Activated naive CD8-positive, alpha-beta T cell treated with anti-CD3 and anti-CD28 coated beads, Interleukin-2, amount 50 U/mL, for 24 hours (primary cell): ENCODE data around the gene KCNB1.

Source experiments
- ATAC-seq: fragments of 150-1000 bp; cut with Tn5 transposase; one replicate; pipeline ENCODE4 v1.10.0; 2021
- DNase-seq: peaks from one replicate; pipeline ENCODE4 v3.0.0; 2021
- H3K27ac Mint-ChIP-seq: one replicate; pipeline ENCODE4 v1.8.0; 2021; ENCODE audit warnings: mild to moderate bottlenecking, mixed read lengths
- H3K27me3 Mint-ChIP-seq: one replicate; pipeline ENCODE4 v1.8.0; 2021; ENCODE audit warnings: mixed read lengths
- H3K36me3 Mint-ChIP-seq: one replicate; pipeline ENCODE4 v1.8.0; 2021; ENCODE audit warnings: low read depth, mixed read lengths
- H3K4me1 Mint-ChIP-seq: one replicate; pipeline ENCODE4 v1.8.0; 2021; ENCODE audit warnings: mixed read lengths
- H3K4me3 Mint-ChIP-seq: one replicate; pipeline ENCODE4 v1.8.0; 2021; ENCODE audit warnings: mild to moderate bottlenecking, moderate library complexity, mixed read lengths
- H3K9me3 Mint-ChIP-seq: one replicate; pipeline ENCODE4 v1.8.0; 2021; ENCODE audit warnings: mixed read lengths

KCNB1 gene

DNA sequence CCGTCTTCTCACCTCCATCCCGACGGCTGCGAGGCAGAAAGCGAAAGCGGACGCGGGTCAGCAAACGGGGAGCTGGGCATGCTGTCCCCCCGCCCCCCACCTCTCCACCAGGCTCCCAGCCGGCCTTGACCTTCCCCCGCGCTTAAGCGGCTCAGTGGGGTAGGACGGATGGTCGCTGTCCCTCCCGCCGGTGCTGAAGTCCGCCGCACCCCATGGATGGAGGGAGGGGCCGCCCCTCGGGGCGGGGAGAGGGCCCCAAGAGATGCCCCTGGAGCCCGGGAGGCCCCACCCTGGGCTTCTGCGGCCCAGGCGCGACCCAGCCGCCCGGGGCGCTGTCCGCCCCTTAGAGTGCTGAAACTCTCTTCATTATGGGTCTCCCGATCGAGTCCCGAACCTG, at the start of gene KCNB1:
KCNB1 (minus strand) TSS at position 48 of the 397 bp plus-strand sequence. CDS start 188 bp downstream, outside the sequence.
- peak; percentile 62 for DNase-seq
- Mint-ChIP-seq H3K27ac (no peak within 1 kb of the TSS), H3K9me3 (no peaks in the 10 kb centered on the region), H3K36me3 (no peaks in the 10 kb centered on the region), H3K4me1 (peaks cover 5% of the 10 kb centered on the region), H3K27me3 (peaks cover 72% of the 10 kb centered on the region), H3K4me3 (peak within 1 kb of the TSS; percentile 26)
- ATAC-seq: peak; percentile 18

DNA sequence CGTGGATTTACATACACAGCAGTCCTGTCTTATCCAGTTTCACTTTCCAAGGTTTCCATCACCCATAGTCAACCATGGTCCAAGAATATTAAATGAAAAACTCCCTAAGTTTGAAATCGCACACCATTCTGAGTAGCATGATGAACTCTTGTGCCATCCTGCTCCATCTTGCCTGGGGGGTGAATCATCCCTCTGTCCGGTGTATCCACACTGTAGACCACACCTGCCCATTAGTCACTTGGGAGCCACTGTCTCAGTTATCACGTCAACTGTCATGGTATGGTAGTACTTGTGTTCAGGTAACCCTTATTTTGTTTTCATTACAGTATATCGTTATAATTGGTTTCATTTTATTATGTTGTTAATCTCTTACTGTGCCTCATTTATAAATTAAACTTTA, 47.0 kb upstream of the KCNB1 start:
- H3K9me3 Mint-ChIP-seq: no peaks in the 10 kb centered on the region
- H3K4me3 Mint-ChIP-seq: no peak overlapping the region
- H3K27ac Mint-ChIP-seq: no peak overlapping the region
- peaks cover 20% of the 10 kb centered on the region for H3K27me3 Mint-ChIP-seq
- no peak for ATAC-seq
- peaks cover 7% of the 10 kb centered on the region for H3K4me1 Mint-ChIP-seq
- no peak for DNase-seq
- peaks cover 4% of the 10 kb centered on the region for H3K36me3 Mint-ChIP-seq

- Mint-ChIP-seq H3K27ac (no peak overlapping the region), H3K4me1 (no peaks in the 10 kb centered on the region), H3K27me3 (peaks cover 34% of the 10 kb centered on the region), H3K9me3 (peaks cover 8% of the 10 kb centered on the region), H3K36me3 (peaks cover 7% of the 10 kb centered on the region), H3K4me3 (no peak overlapping the region)
- DNase-seq (no peak), ATAC-seq (no peak)
Measured at GRCh38 chr20:49526568-49526967, 44.1 kb upstream of the KCNB1 start.

GRCh38 chr20:49526056-49526455, 43.6 kb upstream of the KCNB1 start:
- DNase-seq (no peak), ATAC-seq (no peak)
- Mint-ChIP-seq H3K36me3 (peaks cover 7% of the 10 kb centered on the region), H3K27ac (no peak overlapping the region), H3K9me3 (peaks cover 8% of the 10 kb centered on the region), H3K4me1 (no peaks in the 10 kb centered on the region), H3K4me3 (no peak overlapping the region), H3K27me3 (peaks cover 33% of the 10 kb centered on the region)

DNA sequence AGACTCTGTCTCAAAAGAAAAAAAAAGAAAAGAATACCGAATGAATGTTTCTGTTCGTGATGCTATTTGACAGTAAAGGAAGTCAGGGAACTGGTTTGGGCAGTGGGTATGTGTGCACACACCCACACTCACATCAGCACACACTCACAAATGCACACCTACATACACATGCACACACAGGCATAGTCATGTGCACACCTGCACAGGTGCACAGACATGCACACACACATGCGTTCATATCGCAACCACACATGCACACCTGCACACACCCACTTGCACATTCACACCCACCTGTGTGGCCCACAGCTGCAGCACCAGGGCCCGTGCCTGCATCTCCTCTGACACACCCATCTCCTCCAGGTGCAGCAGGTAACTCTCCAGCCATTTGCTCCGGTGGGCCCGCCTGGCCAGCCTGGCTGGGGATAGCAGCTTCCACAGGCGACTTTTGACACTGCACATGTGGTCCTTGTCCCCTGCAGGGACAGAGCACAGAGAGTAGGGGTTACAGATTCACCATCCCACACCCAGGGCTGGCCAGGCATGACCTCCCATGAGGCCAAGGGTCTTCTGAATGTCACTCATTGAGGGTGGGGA, 41.4 kb upstream of the KCNB1 start:
- H3K27ac Mint-ChIP-seq: no peak overlapping the region

GRCh38 chr20:49521356-49521755, 38.9 kb upstream of the KCNB1 start:
- Mint-ChIP-seq H3K27me3 (peaks cover 28% of the 10 kb centered on the region), H3K4me3 (no peak overlapping the region), H3K4me1 (peaks cover 8% of the 10 kb centered on the region), H3K9me3 (peaks cover 8% of the 10 kb centered on the region), H3K36me3 (peaks cover 7% of the 10 kb centered on the region), H3K27ac (no peak overlapping the region)
- ATAC-seq (no peak), DNase-seq (no peak)

More for the DNA sequence above, 41.4 kb upstream of the KCNB1 start:
- peaks cover 1% of the 10 kb centered on the region for H3K4me1 Mint-ChIP-seq
- H3K9me3 Mint-ChIP-seq: peaks cover 8% of the 10 kb centered on the region
- peaks cover 7% of the 10 kb centered on the region for H3K36me3 Mint-ChIP-seq
- DNase-seq (no peak), ATAC-seq (no peak)
- peaks cover 27% of the 10 kb centered on the region for H3K27me3 Mint-ChIP-seq
- no peak overlapping the region for H3K4me3 Mint-ChIP-seq

GRCh38 chr20:49519777-49520359, 37.4 kb upstream of the KCNB1 start:
- H3K9me3 Mint-ChIP-seq: peaks cover 8% of the 10 kb centered on the region
- peaks cover 7% of the 10 kb centered on the region for H3K36me3 Mint-ChIP-seq
- peaks cover 30% of the 10 kb centered on the region for H3K27me3 Mint-ChIP-seq
- H3K27ac Mint-ChIP-seq: no peak overlapping the region
- peaks cover 8% of the 10 kb centered on the region for H3K4me1 Mint-ChIP-seq
- no peak for DNase-seq
- no peak overlapping the region for H3K4me3 Mint-ChIP-seq
- no peak for ATAC-seq

GRCh38 chr20:49519212-49519712, 36.8 kb upstream of the KCNB1 start:
- ATAC-seq (no peak), DNase-seq (no peak)
- Mint-ChIP-seq H3K27me3 (peaks cover 32% of the 10 kb centered on the region), H3K4me1 (peaks cover 8% of the 10 kb centered on the region), H3K4me3 (no peak overlapping the region), H3K9me3 (peaks cover 8% of the 10 kb centered on the region), H3K36me3 (peaks cover 3% of the 10 kb centered on the region), H3K27ac (no peak overlapping the region)

DNA sequence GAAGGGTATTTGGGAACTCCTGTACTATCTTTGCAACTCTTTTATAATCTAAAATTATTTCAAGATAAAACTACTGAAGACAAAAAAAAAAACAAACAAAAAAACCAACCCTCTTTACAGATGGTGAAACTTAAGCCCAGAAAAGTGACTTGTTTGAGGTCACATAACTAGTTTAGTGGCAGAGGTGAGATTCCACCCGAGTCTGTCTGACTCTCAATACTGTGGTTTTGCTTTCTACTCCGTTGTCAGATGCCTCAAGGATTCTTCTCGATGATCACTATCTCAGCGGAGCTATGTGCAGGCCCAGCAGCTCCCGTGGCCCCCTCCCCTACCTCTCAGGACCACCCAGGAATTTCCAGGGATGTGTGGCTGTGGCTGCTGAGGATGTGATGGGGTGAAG, 36.1 kb upstream of the KCNB1 start:
- ATAC-seq: peak; percentile 33
- peaks cover 3% of the 10 kb centered on the region for H3K36me3 Mint-ChIP-seq
- H3K4me1 Mint-ChIP-seq: peaks cover 8% of the 10 kb centered on the region
- peaks cover 29% of the 10 kb centered on the region for H3K27me3 Mint-ChIP-seq
- no peak overlapping the region for H3K27ac Mint-ChIP-seq
- DNase-seq: no peak
- H3K4me3 Mint-ChIP-seq: no peak overlapping the region
- peaks cover 8% of the 10 kb centered on the region for H3K9me3 Mint-ChIP-seq

DNA sequence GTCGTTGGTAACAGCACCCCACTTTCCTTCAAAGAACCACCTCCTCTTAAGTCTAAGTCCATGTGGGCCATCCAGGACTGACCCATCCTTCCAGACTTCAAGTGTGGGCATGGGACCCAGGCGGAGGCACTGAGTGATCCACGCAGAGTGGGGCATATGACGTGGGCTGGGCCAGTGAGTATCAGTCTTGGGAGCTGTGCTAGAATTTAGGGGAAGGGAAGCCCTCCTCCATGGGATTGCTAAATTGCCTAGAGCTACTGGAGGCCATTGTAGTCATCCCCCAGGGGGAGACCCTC, 35.3 kb upstream of the KCNB1 start:
- peaks cover 8% of the 10 kb centered on the region for H3K9me3 Mint-ChIP-seq
- peaks cover 27% of the 10 kb centered on the region for H3K27me3 Mint-ChIP-seq
- H3K4me1 Mint-ChIP-seq: peaks cover 8% of the 10 kb centered on the region
- H3K36me3 Mint-ChIP-seq: no peaks in the 10 kb centered on the region
- DNase-seq (no peak), ATAC-seq (no peak)
- H3K4me3 Mint-ChIP-seq: no peak overlapping the region
- H3K27ac Mint-ChIP-seq: no peak overlapping the region

DNA sequence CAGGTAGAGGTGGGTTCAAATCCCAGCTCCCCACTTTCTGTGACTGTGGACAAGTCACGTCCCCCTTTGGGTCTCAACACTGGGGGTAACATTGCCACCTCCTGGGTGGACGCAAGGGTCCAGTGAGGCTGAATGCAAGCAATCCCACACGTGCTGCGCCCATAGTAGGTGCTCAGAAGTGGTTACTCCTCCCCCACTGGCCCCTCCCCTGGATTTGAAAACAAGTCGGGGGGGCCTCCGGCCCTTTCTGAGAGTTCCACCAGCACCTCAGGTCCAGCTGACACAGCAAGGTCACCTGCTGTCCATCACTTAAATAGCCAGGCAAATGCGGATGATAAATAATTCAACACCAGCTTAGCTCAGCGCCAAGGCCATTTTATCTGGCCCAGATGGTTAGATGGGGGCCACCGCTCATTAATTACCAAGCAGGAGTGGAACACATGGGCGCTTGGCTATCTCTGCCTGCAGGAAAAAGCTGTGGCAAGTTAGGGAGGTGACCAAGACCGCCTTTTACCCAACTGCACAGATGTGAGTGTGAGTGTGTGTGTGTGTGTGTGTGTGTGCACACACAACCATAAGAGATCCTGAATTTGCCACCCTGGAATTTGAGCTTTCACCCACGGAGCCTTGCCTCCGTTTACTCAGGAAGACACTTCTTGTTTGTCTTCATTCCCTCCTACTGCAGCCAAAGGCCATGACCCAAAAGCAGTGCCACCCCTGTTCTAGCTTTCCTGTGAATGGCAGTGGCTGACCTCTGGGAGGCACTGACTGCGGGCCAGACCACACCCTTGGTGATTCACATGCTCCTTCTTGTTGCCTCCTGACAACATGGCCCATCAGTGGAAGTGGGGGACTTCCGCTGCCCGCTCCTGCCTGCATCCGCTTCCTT, 34.7 kb upstream of the KCNB1 start:
- Mint-ChIP-seq H3K9me3 (peaks cover 5% of the 10 kb centered on the region), H3K27ac (no peak overlapping the region), H3K36me3 (no peaks in the 10 kb centered on the region), H3K27me3 (peaks cover 23% of the 10 kb centered on the region), H3K4me3 (no peak overlapping the region), H3K4me1 (peaks cover 8% of the 10 kb centered on the region)
- no peak for ATAC-seq
- no peak for DNase-seq

GRCh38 chr20:49515586-49515985, 33.1 kb upstream of the KCNB1 start:
- ATAC-seq (no peak), DNase-seq (no peak)
- Mint-ChIP-seq H3K36me3 (no peaks in the 10 kb centered on the region), H3K27ac (no peak overlapping the region), H3K4me1 (peaks cover 8% of the 10 kb centered on the region), H3K4me3 (no peak overlapping the region), H3K9me3 (no peaks in the 10 kb centered on the region), H3K27me3 (peaks cover 24% of the 10 kb centered on the region)

DNA sequence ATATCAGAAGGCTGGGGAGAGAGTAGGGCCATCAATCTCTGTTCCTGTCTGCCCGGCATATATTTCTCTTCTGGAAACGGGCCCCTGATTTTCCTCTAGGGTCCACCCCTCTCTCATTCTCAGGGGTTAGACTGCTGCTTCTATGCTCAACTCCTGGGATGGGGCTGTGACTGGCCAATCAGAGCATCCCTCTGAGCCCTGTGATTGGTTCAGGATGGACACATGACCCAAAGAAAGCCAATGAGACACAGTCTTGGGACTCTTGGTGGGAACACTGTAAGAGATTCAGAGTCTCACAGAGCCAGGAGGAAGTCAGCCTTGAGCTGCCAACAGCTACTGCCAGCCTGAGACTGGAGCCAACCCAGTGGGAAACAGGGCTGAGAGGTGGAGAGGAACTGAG, 31.0 kb upstream of the KCNB1 start:
- Mint-ChIP-seq H3K9me3 (no peaks in the 10 kb centered on the region), H3K36me3 (no peaks in the 10 kb centered on the region), H3K27ac (no peak overlapping the region), H3K27me3 (peaks cover 39% of the 10 kb centered on the region), H3K4me3 (no peak overlapping the region), H3K4me1 (peaks cover 6% of the 10 kb centered on the region)
- DNase-seq (no peak), ATAC-seq (no peak)

DNA sequence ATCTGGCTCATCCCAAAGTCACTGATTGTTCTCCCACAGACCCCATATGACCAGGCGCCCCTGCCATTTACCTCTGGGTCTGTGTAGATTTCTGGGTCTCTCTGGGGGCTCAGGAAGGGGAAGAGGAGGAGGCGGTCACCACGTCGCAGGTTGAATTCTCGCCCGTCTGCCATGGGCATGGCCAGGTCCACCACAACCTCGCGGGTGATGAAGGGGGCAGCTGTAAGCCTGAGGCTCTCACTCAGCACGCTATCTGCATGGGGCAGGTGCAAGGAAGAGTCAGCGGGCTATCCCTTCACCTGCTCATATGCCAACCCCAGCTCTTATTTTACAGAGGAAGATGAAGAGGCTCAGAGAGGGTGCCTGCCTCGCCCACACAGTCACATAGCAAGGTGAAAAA, 30.5 kb upstream of the KCNB1 start:
- Mint-ChIP-seq H3K27me3 (peaks cover 37% of the 10 kb centered on the region), H3K4me1 (peaks cover 5% of the 10 kb centered on the region), H3K9me3 (no peaks in the 10 kb centered on the region), H3K27ac (no peak overlapping the region), H3K4me3 (no peak overlapping the region), H3K36me3 (no peaks in the 10 kb centered on the region)
- no peak for DNase-seq
- no peak for ATAC-seq
